Left lung (tissue), 10 donors: ENCODE measurements around the gene PML. TPM values are rescaled to one million over a fixed set of nuclear protein-coding genes. Genes with fewer than 3 reads are reported as not detected.

Source experiments
- ATAC-seq: fragments of 200-7000 bp; cut with Tn5 transposase; one replicate; pipeline ENCODE4 v1.9.1; 2020; ENCODE audit warnings: moderate library complexity
- DNase-seq, 4 donors: peaks; one replicate each; pipeline ENCODE4 v3.0.0-alpha.2; 2013 to 2020
- H3K27ac ChIP-seq, 2 donors: fragments of 200-600 bp; sonication (generic) in 1 of 2; one replicate each; pipeline versions ENCODE4 v1.5.0 to v1.8.0; 2020 to 2021
- H3K27me3 ChIP-seq, 2 donors: fragments of 200-600 bp; sonication (generic) in 1 of 2; one replicate each; pipeline versions ENCODE4 v1.5.0 to v1.8.0; 2020 to 2021
- H3K36me3 ChIP-seq, 2 donors: fragments of 200-600 bp; sonication (generic) in 1 of 2; one replicate each; pipeline versions ENCODE4 v1.5.0 to v1.8.0; 2020 to 2021
- H3K4me1 ChIP-seq, 2 donors: fragments of 200-600 bp; one replicate each; pipeline ENCODE4 v1.8.0; 2021
- H3K4me3 ChIP-seq, 2 donors: fragments of 200-600 bp; sonication (generic) in 1 of 2; one replicate each; pipeline versions ENCODE4 v1.5.0 to v1.8.0; 2020 to 2021; ENCODE audit warnings: mild to moderate bottlenecking in 1 of 2
- H3K9me3 ChIP-seq, 2 donors: fragments of 200-600 bp; sonication (generic) in 1 of 2; one replicate each; pipeline versions ENCODE4 v1.5.0 to v1.8.0; 2020 to 2021
- intact Hi-C, 2 donors: fragments of 100-400 bp; cut with DNase I; formaldehyde crosslinking; loops; one replicate each; pipeline versions ENCODE4 v1.11.2 to v1.14.2; 2022
- polyA plus RNA-seq, 6 donors: library from polyadenylated mRNA; unstranded; fragments of 120-200 nt; gene quantifications; one replicate each; pipeline ENCODE4 v1.2.1, GENCODE V29; 2013; ENCODE audit not compliant: insufficient read length in 6 of 6
- total RNA-seq, 2 donors: library from RNA; stranded (reverse); fragmentation: NEBNext Ultra II Directional; extraction: Animal tissue kit (Norgen Biotek cat#: 25700); gene quantifications; one replicate each; pipeline ENCODE4 v1.2.1, GENCODE V29; 2021
- TF ChIP-seq, protein P1 (sequence below), 2 donors: fragments of 200-600 bp; sonication (generic) in 1 of 2; IDR thresholded peaks; one replicate each; pipeline versions ENCODE4 v1.5.0 to v1.8.0; 2021; ENCODE audit warnings: antibody characterized with exemption in 2 of 2
- donor health status: DM: no; HTN: yes; CAD: no.
- donor health status: DM: no; HTN: no; CAD: no.

PML gene
- total and polyA plus RNA-seq, 8 donors = 41.8 to 75.2 (median 48.9) TPM

DNA sequence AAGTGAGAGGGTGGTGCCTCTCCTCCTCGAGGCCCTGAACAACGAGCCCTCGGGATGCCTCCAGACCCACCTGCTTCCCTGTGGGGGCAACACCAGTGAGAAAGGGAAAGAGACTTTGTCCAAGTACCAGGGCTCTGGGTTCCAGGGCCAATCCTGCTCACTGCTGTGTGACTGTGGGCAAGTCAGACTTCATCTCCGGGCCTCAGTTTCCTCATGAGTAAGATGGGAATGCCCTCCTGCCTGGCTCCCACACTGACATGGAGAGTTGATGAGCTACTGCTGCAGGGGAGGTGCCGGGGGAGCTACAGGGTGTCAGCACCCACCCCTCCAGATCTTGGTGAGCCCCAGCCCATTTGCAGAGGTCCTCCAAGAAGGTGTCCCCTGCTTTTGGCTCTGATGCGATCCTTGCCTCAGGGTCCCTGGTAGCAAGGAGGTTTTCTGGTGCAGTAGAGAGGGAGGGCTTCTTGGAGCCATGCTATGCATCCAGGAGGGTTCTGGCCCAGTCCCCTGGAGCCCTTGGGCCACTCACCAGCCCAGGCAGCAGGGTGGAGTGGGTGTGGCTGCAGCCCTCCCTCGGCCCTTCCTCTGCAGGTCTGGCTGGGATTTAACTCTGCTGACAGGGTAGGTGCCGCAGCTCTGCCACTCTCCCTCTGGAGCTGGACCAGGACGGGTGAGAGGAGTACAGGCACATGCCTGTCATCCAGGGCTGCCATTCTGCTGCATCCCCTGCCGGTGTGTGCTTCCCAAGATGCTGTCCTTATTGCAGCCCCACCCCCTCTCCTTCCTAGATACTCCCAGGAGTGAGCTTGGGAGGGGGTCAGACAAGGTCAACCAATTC, 41.4 kb upstream of the PML start:
- H3K9me3 ChIP-seq = no peaks in the 10 kb centered on the region
- H3K27me3 ChIP-seq = no peaks in the 10 kb centered on the region
- H3K4me1 ChIP-seq = peaks cover 15 to 19% of the 10 kb centered on the region in 2 donors
- ATAC-seq (no peak), DNase-seq (no peak)
- H3K4me3 ChIP-seq = no peak overlapping the region
- intact Hi-C loops = no loop called here
- no peaks in the 10 kb centered on the region for H3K36me3 ChIP-seq
- no peak overlapping the region for H3K27ac ChIP-seq
- TF ChIP-seq, protein P1, sequence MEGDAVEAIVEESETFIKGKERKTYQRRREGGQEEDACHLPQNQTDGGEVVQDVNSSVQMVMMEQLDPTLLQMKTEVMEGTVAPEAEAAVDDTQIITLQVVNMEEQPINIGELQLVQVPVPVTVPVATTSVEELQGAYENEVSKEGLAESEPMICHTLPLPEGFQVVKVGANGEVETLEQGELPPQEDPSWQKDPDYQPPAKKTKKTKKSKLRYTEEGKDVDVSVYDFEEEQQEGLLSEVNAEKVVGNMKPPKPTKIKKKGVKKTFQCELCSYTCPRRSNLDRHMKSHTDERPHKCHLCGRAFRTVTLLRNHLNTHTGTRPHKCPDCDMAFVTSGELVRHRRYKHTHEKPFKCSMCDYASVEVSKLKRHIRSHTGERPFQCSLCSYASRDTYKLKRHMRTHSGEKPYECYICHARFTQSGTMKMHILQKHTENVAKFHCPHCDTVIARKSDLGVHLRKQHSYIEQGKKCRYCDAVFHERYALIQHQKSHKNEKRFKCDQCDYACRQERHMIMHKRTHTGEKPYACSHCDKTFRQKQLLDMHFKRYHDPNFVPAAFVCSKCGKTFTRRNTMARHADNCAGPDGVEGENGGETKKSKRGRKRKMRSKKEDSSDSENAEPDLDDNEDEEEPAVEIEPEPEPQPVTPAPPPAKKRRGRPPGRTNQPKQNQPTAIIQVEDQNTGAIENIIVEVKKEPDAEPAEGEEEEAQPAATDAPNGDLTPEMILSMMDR (IDR thresholded peaks at IDR 0.05) = no peak

DNA sequence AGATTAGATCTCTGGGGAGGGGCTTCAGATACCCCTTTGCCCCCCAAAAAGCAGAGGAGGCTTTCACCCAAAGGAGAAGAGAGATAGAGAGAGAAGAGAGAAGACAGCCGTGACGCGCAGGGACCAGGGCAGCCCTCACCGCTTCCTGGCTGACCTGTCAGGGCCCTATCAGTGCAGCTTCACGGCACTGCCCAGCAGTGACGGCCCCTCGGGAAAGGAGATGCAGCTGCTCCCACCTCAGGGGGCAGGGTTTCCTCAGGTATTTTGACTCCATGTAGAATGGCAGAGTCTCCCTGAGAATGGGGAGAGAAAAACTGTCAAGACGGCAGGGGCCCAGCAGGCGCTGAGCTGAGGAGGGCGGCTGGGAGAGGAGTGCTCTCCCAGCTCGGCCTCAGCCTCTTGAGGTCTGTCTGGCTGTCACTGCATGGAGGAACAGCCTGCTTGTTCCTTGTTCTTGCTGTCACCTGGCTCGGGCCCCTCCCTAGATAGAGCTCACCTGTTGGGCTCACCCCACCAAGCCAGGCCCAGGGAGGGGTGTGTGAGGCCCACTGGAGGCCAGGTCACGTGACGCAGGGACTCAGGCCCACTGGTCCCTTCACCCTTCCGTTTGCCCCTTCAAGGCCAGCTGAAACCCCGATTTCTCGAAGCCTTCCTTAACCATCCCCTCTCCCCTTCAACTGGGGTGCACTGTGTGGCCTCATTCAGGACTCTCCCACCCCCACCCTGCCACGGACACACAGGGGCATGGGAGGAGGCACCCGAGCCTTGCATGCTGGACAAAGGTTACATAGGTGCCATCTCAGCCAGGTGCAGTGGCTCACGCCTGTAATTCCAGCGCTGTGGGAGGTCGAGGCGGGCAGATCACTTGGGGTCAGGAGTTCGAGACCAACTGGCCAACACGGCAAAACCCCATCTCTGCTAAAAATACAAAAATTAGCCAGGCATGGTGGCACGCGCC, 40.0 kb upstream of the PML start:
- TF ChIP-seq, protein P1 (IDR thresholded peaks at IDR 0.05) = no peak
- no peaks in the 10 kb centered on the region for H3K9me3 ChIP-seq
- peaks cover 15 to 19% of the 10 kb centered on the region in 2 donors for H3K4me1 ChIP-seq
- H3K27ac ChIP-seq = no peak overlapping the region
- no peak overlapping the region for H3K4me3 ChIP-seq
- no peak for ATAC-seq
- no peaks in the 10 kb centered on the region for H3K27me3 ChIP-seq
- intact Hi-C loops = no loop called here
- no peak for DNase-seq
- no peaks in the 10 kb centered on the region for H3K36me3 ChIP-seq

DNA sequence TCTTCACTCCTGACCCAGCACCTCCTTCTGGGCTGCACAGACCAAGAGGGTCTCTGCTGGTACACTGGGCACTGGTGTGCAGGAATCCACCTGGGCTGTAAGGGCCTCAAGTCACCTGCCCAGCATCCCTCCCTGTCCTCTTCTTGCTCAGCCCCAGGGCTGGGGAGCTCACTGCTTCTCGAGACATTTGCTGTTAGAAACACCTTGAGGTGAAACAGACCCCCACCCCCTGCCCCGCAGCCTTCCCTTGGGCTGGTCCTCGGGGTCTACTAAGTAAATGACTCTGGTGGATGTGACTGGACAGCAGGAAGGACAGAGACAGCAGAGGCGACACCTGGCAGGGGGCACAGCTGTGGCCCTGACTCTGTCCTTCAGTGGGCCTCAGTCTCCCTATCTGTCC, 39.2 kb upstream of the PML start:
- Histone ChIP-seq H3K9me3 (no peaks in the 10 kb centered on the region), H3K27ac (no peak overlapping the region), H3K27me3 (no peaks in the 10 kb centered on the region), H3K4me1 (peaks cover 15 to 19% of the 10 kb centered on the region in 2 donors), H3K36me3 (no peaks in the 10 kb centered on the region), H3K4me3 (no peak overlapping the region)
- TF ChIP-seq, protein P1 (IDR thresholded peaks at IDR 0.05) = no peak
- intact Hi-C loops = no loop called here
- no peak for ATAC-seq
- DNase-seq = no peak

DNA sequence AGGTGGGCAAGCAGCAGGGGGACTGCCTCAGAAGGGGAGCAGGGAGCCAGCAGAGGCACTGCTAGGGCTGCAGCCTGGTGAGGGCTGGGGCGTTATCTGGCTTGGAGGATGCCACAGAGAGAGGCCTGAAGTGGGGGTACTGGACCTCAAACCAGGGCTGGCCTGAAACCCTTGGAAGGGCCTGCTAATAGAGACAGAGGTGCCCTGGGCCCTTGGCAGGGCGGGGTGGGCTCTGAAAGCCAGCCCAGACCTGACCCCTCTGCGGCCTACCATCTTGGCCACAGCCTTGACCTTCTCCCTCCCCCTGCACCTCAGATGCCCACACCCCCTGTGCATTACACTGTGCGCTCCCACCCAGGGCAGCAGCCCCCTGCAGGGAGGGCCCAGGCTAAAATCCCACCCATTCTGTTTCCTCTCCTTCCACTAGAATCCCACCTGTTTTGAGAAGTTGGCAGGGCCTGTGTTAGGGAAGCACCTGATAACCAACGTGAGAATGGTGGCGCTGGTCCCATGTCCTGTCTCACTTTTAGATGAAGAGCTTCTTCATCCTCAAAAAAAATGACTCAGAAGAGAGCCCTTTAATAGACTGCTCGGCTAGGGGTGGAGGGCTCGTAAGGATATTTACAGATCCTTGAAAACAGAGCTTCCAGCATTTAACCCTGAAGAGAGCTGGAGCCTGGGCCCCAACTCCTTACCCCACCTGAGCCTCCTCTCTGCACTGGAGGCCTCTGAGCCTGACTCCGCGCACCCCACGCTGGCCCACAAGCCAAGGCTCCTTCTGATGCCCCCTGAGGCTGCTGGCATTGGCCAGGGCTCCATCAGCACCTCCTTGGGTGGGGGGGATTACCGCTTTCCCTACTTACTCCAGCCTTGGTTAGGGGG, 38.4 kb upstream of the PML start:
- TF ChIP-seq, protein P1 (IDR thresholded peaks at IDR 0.05) = no peak
- Histone ChIP-seq H3K4me1 (peaks cover 9 to 14% of the 10 kb centered on the region in 2 donors), H3K27me3 (no peaks in the 10 kb centered on the region), H3K27ac (no peak overlapping the region), H3K4me3 (no peak overlapping the region), H3K36me3 (no peaks in the 10 kb centered on the region), H3K9me3 (no peaks in the 10 kb centered on the region)
- ATAC-seq (no peak), DNase-seq (no peak)
- intact Hi-C loops = no loop called here
